GM20000 (cell line): ENCODE data around the gene TMEM37.

ENCODE experiments used
- DNase-seq: peaks from one replicate; pipeline ENCODE4 v3.0.0; 2012; ENCODE audit warnings: low spot score
- CTCF ChIP-seq: IDR thresholded peaks from 2 replicates; pipeline ENCODE4 v1.5.1; 2012; ENCODE audit warnings: mild to moderate bottlenecking, control low read depth; ENCODE audit errors: extremely low read depth, missing control alignments

The TMEM37 gene

DNA sequence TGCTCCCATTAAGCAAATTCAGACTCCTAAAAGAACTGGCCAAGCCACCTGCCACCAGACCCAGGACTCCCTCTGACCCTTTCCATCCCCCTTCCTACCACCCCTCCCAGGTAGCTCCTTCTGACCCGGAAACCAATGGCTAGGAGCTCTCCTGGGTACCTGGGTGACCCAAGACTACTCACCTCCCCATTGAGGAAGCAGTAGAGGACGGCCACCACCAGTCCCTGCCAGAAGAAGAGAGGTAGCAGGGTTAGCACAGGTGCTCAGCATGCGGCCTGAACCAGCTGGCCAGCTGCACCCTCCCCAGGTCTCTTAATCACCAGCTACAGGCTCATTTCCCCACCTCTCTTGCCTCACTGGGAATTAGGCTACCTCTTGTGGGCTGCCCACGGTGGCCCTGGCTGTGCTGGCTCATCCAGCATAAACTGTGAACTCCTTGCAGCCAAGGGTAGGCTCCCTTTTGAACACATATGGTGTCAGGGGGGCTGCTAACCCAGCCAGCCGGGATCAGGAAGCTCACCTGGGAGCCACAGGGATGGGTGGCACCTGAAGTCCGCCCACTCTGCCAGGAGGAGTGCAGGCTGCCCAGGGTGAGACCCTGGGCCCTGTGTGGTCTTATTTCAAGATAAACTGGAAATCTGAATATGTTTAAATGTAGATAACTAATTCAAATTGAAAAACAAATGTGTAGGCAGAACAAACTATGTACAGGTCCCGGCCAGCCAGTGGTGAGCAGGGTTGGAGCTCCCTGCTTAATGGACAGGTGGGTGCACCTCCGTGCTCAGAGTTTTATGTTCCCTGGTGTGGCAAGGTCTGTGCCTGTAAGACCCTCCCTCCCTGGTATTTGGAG lies 9.9 kb downstream of the TMEM37 start:
- no peak for DNase-seq
- TF ChIP-seq CTCF = no peak

GRCh38 chr2:119442226-119442619 lies 10.6 kb downstream of the TMEM37 start:
- no peak for DNase-seq
- no peak for TF ChIP-seq CTCF

GRCh38 chr2:119442850-119443249 lies 11.2 kb downstream of the TMEM37 start:
- DNase-seq = no peak
- TF ChIP-seq CTCF = no peak

DNA sequence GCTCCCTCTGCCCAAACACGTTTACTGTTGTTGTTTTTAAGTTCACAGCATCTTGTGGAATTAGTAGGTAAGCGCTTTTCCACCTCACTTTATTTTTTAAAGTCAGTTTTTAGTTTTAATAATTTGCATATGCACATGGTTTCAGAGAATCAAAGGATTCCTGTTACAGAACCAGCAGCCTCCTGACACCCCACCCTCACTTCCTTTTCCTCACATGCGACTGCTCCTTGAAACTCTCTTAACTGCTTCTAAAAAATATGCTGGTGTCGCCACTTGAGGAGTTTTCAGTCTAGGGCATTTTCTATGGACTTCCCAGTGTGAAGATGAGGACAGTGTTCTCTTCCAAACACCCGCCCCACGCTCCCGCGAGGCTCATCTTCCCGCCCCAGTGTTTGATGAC lies 14.4 kb downstream of the TMEM37 start:
- TF ChIP-seq CTCF = no peak
- no peak for DNase-seq

DNA sequence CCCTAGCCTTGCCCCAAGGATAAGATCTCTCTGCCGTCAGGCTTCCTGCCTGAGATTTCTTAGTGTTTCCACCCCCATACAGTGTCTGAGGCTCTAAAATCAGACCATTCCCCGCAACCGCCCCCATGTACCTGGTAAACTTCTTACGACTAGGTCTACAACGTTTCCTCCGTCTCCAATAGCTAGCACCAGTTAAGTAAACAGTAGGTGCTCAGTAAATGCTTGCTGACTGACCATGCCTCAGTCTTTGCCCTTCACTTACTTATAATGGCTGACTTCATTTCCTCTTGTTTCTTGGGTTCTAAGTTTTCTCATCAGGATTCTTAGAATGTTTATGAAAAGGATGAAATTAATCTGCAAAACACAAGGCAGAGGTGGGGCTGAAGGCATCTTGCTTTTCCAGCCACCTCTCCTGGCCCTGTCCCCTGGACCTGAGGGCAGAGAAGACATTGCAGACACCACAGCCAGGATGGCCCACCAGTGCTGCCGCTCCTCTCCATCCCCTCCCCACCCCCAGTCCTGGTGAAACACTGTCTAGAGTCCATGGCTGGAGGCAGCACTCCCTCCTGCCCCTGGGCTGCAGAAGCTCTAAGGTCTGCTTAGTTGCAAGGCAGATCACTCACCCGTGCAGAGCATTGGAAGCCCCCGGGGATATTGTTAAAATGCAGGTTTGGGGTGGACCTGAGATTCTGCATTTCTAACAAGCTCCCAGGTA lies 16.9 kb downstream of the TMEM37 start:
- DNase-seq = no peak
- no peak for TF ChIP-seq CTCF

DNA sequence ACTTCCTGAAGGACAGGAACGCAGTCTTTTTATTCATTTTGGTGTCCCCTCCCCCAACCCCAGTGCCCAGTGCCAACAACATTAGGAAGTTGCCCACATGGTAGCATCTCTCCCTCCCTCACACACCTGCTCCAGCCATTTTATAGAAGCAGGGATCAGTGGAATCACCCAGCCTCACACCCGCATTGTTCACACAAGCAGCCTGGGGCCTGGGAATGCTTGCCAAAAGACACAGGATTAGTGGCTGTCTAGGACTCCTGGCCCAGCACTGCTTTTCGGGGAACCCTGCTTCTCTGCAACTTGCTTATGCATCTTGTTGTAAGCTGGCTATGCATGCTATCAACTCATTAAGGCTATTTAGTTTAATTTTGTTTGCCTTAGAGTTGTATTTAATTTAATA lies 17.9 kb downstream of the TMEM37 start:
- no peak for DNase-seq
- no peak for TF ChIP-seq CTCF

DNA sequence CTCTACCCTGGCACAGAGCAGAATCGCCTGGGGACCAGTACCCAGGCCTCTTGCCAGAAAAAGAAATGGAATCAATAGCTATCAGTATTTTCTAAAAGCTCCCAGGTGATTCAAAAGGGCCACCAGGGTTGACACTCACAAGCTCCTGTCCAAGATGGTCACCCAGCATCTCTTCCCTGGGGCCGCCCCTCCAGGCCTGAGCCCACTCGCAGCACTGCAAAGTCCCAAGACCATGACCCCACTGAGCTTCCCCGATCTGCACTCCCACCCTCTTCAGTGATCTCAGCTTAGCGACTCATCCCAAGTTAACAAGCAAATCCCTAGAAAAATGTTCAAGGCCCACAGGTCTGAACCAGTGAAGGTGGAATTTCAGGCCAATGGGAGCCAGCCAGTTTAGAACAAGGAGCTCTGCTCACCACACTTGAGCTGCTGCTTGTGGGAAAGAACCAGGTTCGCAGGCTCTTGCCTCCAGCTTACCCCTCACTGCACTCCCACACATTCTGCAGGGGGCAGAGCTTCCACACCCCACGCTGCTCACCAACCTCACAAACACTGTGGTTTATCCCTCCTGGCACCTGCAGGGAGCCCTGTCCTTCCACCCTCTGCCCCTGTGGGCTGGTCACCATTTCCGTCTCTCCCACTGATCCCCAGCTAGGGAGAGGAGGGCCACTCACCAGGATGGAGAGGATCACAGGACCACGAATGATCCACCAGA lies 19.8 kb downstream of the TMEM37 start:
- no peak for DNase-seq
- TF ChIP-seq CTCF = no peak
